ENCODE results near the gene ALAD. TPM values are rescaled to one million over a fixed set of nuclear protein-coding genes. Genes with fewer than 3 reads are reported as not detected.
A peak's percentile ranks its signal among the peaks of the same experiment; 100 is the strongest.

Gene ALAD
- total and polyA plus RNA-seq, 2 of the 13 experiments (the other 11 are each of a cell fraction or from before 2014, with no cell fraction given), result 21.8 to 30.1 TPM

DNA sequence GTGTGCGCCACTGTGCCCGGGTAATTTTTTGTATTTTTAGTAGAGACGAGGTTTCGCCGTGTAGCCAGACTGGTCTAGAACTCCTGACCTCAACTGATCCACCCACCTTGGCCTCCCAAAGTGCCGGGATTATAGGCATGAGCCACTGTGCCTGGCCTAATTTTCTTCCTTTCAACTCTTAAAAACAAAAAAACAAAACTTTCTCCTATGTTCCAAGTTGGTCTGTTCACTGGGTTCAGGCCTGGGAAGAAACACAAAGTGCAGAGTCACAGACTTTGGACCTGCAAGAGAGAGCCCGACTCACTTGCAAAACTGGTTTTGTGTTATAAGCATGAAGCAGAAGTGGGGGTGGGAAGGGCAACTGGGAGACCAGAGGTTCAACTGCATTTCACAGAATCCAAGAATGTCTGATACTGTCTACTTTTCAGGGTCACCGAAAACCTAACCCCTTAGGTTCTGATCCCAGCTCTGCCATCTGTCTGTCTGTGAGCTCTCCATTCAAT lies 19.1 kb downstream of the ALAD start (continued):
- TF ChIP-seq, protein P1, sequence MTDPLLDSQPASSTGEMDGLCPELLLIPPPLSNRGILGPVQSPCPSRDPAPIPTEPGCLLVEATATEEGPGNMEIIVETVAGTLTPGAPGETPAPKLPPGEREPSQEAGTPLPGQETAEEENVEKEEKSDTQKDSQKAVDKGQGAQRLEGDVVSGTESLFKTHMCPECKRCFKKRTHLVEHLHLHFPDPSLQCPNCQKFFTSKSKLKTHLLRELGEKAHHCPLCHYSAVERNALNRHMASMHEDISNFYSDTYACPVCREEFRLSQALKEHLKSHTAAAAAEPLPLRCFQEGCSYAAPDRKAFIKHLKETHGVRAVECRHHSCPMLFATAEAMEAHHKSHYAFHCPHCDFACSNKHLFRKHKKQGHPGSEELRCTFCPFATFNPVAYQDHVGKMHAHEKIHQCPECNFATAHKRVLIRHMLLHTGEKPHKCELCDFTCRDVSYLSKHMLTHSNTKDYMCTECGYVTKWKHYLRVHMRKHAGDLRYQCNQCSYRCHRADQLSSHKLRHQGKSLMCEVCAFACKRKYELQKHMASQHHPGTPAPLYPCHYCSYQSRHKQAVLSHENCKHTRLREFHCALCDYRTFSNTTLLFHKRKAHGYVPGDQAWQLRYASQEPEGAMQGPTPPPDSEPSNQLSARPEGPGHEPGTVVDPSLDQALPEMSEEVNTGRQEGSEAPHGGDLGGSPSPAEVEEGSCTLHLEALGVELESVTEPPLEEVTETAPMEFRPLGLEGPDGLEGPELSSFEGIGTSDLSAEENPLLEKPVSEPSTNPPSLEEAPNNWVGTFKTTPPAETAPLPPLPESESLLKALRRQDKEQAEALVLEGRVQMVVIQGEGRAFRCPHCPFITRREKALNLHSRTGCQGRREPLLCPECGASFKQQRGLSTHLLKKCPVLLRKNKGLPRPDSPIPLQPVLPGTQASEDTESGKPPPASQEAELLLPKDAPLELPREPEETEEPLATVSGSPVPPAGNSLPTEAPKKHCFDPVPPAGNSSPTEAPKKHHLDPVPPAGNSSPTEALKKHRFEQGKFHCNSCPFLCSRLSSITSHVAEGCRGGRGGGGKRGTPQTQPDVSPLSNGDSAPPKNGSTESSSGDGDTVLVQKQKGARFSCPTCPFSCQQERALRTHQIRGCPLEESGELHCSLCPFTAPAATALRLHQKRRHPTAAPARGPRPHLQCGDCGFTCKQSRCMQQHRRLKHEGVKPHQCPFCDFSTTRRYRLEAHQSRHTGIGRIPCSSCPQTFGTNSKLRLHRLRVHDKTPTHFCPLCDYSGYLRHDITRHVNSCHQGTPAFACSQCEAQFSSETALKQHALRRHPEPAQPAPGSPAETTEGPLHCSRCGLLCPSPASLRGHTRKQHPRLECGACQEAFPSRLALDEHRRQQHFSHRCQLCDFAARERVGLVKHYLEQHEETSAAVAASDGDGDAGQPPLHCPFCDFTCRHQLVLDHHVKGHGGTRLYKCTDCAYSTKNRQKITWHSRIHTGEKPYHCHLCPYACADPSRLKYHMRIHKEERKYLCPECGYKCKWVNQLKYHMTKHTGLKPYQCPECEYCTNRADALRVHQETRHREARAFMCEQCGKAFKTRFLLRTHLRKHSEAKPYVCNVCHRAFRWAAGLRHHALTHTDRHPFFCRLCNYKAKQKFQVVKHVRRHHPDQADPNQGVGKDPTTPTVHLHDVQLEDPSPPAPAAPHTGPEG (CRISPR knock-in tag; IDR thresholded peaks at IDR 0.05), result no peak
- TF ChIP-seq RBFOX2 (IDR thresholded peaks at IDR 0.05; ENCODE audit: low read depth, low read length), result no peak
- TF ChIP-seq TEAD2 (CRISPR knock-in tag; IDR thresholded peaks at IDR 0.05), result no peak
- TF ChIP-seq ZNF546 (CRISPR knock-in tag; conservative IDR thresholded peaks at IDR 0.05), result no peak
- no peak for TF ChIP-seq ZFP37 (CRISPR knock-in tag; IDR thresholded peaks at IDR 0.05; ENCODE audit: borderline replicate concordance)
- no peak for TF ChIP-seq PAWR (CRISPR knock-in tag; IDR thresholded peaks at IDR 0.05; ENCODE audit: borderline replicate concordance)
- TF ChIP-seq HNRNPK (IDR thresholded peaks at IDR 0.05; ENCODE audit: low read depth, low read length, poor library complexity, severe bottlenecking), result no peak
- TF ChIP-seq, protein P2, sequence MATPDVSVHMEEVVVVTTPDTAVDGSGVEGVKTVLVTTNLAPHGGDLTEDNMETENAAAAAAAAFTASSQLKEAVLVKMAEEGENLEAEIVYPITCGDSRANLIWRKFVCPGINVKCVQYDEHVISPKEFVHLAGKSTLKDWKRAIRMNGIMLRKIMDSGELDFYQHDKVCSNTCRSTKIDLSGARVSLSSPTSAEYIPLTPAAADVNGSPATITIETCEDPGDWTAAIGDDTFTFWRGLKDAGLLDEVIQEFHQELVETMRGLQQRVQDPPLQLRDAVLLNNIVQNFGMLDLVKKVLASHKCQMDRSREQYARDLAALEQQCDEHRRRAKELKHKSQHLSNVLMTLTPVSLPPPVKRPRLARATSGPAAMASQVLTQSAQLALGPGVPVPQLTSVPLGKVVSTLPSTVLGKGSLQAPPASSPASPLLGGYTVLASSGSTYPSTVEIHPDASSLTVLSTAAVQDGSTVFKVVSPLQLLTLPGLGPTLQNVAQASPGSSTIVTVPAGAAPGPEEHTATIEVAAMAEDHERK (CRISPR knock-in tag; IDR thresholded peaks at IDR 0.05; ENCODE audit: low read depth), result no peak
- TF ChIP-seq ZNF205 (CRISPR knock-in tag; IDR thresholded peaks at IDR 0.05), result peak; percentile 43; the same call in 1 of the 2 replicates
- TF ChIP-seq, protein P3, sequence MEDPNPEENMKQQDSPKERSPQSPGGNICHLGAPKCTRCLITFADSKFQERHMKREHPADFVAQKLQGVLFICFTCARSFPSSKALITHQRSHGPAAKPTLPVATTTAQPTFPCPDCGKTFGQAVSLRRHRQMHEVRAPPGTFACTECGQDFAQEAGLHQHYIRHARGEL (CRISPR knock-in tag; IDR thresholded peaks at IDR 0.05), result no peak
- no peak for TF ChIP-seq MEIS1 (CRISPR knock-in tag; IDR thresholded peaks at IDR 0.05; ENCODE audit: borderline replicate concordance)
- no peak for TF ChIP-seq KDM5B (CRISPR knock-in tag; IDR thresholded peaks at IDR 0.05; ENCODE audit: borderline replicate concordance)
- TF ChIP-seq ZFAT (CRISPR knock-in tag; conservative IDR thresholded peaks at IDR 0.05), result no peak
- TF ChIP-seq ZNF558 (CRISPR knock-in tag; IDR thresholded peaks at IDR 0.05; ENCODE audit: borderline replicate concordance), result no peak
- no peak for TF ChIP-seq ZIK1 (CRISPR knock-in tag; IDR thresholded peaks at IDR 0.05; ENCODE audit: borderline replicate concordance, low read depth)
- TF ChIP-seq NR2F6 (IDR thresholded peaks at IDR 0.05), result peak; percentile 38; the same call in 1 of the 2 replicates
- peak; percentile 77 for TF ChIP-seq NR2F6 (CRISPR knock-in tag; IDR thresholded peaks at IDR 0.05)
- no peak for TF ChIP-seq ZNF343 (CRISPR knock-in tag; IDR thresholded peaks at IDR 0.05)
- TF ChIP-seq, protein P4, sequence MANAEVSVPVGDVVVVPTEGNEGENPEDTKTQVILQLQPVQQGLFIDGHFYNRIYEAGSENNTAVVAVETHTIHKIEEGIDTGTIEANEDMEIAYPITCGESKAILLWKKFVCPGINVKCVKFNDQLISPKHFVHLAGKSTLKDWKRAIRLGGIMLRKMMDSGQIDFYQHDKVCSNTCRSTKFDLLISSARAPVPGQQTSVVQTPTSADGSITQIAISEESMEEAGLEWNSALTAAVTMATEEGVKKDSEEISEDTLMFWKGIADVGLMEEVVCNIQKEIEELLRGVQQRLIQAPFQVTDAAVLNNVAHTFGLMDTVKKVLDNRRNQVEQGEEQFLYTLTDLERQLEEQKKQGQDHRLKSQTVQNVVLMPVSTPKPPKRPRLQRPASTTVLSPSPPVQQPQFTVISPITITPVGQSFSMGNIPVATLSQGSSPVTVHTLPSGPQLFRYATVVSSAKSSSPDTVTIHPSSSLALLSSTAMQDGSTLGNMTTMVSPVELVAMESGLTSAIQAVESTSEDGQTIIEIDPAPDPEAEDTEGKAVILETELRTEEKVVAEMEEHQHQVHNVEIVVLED (CRISPR knock-in tag; IDR thresholded peaks at IDR 0.05; ENCODE audit: borderline replicate concordance), result no peak
- no peak for TF ChIP-seq NFIB (CRISPR knock-in tag; IDR thresholded peaks at IDR 0.05; ENCODE audit: borderline replicate concordance)
- peak; percentile 85; the same call in 1 of the 2 replicates for TF ChIP-seq PPARG (CRISPR knock-in tag; conservative IDR thresholded peaks at IDR 0.05)
- no peak for TF ChIP-seq ZFP62 (CRISPR knock-in tag; IDR thresholded peaks at IDR 0.05)
- peak; percentile 56 for TF ChIP-seq THAP11 (CRISPR knock-in tag; IDR thresholded peaks at IDR 0.05)

Measured in HepG2 (cell line).